HEK293T (cell line): Measurements from ENCODE around the gene PAPSS1.

Experiments
- ARNT ChIP-seq: fragments of 450-650 bp; IDR thresholded peaks from 2 replicates; pipeline ENCODE4 v1.6.1; 2017; ENCODE audit warnings: mild to moderate bottlenecking
- BHLHE40 ChIP-seq: fragments of 450-650 bp; IDR thresholded peaks from 2 replicates; pipeline ENCODE4 v1.6.1; 2016; ENCODE audit warnings: mild to moderate bottlenecking, moderate library complexity, borderline replicate concordance
- ELF4 ChIP-seq: fragments of 450-650 bp; IDR thresholded peaks from 2 replicates; pipeline ENCODE4 v1.6.1; 2017; ENCODE audit warnings: antibody characterized with exemption
- FOXA1 ChIP-seq: fragments of 450-650 bp; IDR thresholded peaks from 2 replicates; pipeline ENCODE4 v1.6.1; 2016; ENCODE audit warnings: mild to moderate bottlenecking
- FOXK2 ChIP-seq: fragments of 450-650 bp; IDR thresholded peaks from 2 replicates; pipeline ENCODE4 v1.6.1; 2016; ENCODE audit warnings: mild to moderate bottlenecking
- FOXM1 ChIP-seq: fragments of 450-650 bp; IDR thresholded peaks from 2 replicates; pipeline ENCODE4 v1.6.1; 2017; ENCODE audit warnings: mild to moderate bottlenecking, borderline replicate concordance
- HDGF ChIP-seq: fragments of 450-650 bp; IDR thresholded peaks from 2 replicates; pipeline ENCODE4 v1.6.1; 2017; ENCODE audit warnings: antibody characterized with exemption, borderline replicate concordance
- L3MBTL2 ChIP-seq: fragments of 450-650 bp; conservative IDR thresholded peaks from 2 replicates; pipeline ENCODE4 v1.6.1; 2016; ENCODE audit warnings: mild to moderate bottlenecking
- NFRKB ChIP-seq: fragments of 450-650 bp; IDR thresholded peaks from 2 replicates; pipeline ENCODE4 v1.6.1; 2016; ENCODE audit warnings: mild to moderate bottlenecking, moderate library complexity
- SP1 ChIP-seq: fragments of 450-650 bp; IDR thresholded peaks from 2 replicates; pipeline ENCODE4 v1.6.1; 2017
- SUZ12 ChIP-seq: fragments of 450-650 bp; IDR thresholded peaks from 2 replicates; pipeline ENCODE4 v1.6.1; 2016; ENCODE audit warnings: mild to moderate bottlenecking
- TARDBP ChIP-seq: fragments of 450-650 bp; IDR thresholded peaks from 2 replicates; pipeline ENCODE4 v1.6.1; 2016
- TF ChIP-seq, protein P1 (sequence below): fragments of 450-650 bp; IDR thresholded peaks from 2 replicates; pipeline ENCODE4 v1.6.1; 2016

GRCh38 chr4:107630185-107630705 is 89.8 kb downstream of the PAPSS1 start:
- TF ChIP-seq ARNT: no peak
- TF ChIP-seq SP1: no peak
- TF ChIP-seq FOXK2: no peak
- TF ChIP-seq FOXM1: no peak
- no peak for TF ChIP-seq FOXA1
- no peak for TF ChIP-seq L3MBTL2
- TF ChIP-seq NFRKB: no peak
- TF ChIP-seq TARDBP: no peak
- no peak for TF ChIP-seq SUZ12
- TF ChIP-seq, protein P1, sequence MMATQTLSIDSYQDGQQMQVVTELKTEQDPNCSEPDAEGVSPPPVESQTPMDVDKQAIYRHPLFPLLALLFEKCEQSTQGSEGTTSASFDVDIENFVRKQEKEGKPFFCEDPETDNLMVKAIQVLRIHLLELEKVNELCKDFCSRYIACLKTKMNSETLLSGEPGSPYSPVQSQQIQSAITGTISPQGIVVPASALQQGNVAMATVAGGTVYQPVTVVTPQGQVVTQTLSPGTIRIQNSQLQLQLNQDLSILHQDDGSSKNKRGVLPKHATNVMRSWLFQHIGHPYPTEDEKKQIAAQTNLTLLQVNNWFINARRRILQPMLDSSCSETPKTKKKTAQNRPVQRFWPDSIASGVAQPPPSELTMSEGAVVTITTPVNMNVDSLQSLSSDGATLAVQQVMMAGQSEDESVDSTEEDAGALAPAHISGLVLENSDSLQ: no peak
- no peak for TF ChIP-seq ELF4
- no peak for TF ChIP-seq HDGF
- TF ChIP-seq BHLHE40: no peak
